WTC11 (cell line): ENCODE measurements around the gene LDAH.

Source experiments
- ATF1 ChIP-seq: sonication (generic); formaldehyde crosslinking; IDR thresholded peaks from 2 replicates; pipeline ENCODE4 v1.8.1; 2023; ENCODE audit warnings: mild to moderate bottlenecking, moderate library complexity, missing genetic modification reagents
- ATF3 ChIP-seq: sonication (generic); formaldehyde crosslinking; conservative IDR thresholded peaks from 2 replicates; pipeline ENCODE4 v1.8.1; 2022; ENCODE audit warnings: mild to moderate bottlenecking, missing genetic modification reagents
- CTCF ChIP-seq: fragments of 200-600 bp; IDR thresholded peaks from 2 replicates; pipeline ENCODE4 v1.8.0; 2022; ENCODE audit warnings: antibody characterized with exemption
- GABPB1 ChIP-seq: sonication (generic); formaldehyde crosslinking; IDR thresholded peaks from 2 replicates; pipeline ENCODE4 v1.8.1; 2023; ENCODE audit warnings: mild to moderate bottlenecking, missing genetic modification reagents
- SP1 ChIP-seq: sonication (generic); formaldehyde crosslinking; conservative IDR thresholded peaks from 2 replicates; pipeline ENCODE4 v1.8.1; 2022; ENCODE audit warnings: missing genetic modification reagents
- USF1 ChIP-seq: sonication (generic); formaldehyde crosslinking; IDR thresholded peaks from 2 replicates; pipeline ENCODE4 v1.8.0; 2022; ENCODE audit warnings: mild to moderate bottlenecking, missing genetic modification reagents
- USF2 ChIP-seq: sonication (generic); formaldehyde crosslinking; IDR thresholded peaks from 2 replicates; pipeline ENCODE4 v1.8.1; 2023; ENCODE audit warnings: mild to moderate bottlenecking, missing genetic modification reagents, moderate library complexity
- ZBTB21 ChIP-seq: sonication (generic); formaldehyde crosslinking; IDR thresholded peaks from 2 replicates; pipeline ENCODE4 v1.8.1; 2023; ENCODE audit warnings: mild to moderate bottlenecking, missing genetic modification reagents, borderline replicate concordance

GRCh38 chr2:20815216-20815615, 7.7 kb downstream of the LDAH start:
- TF ChIP-seq USF1 (CRISPR knock-in tag) (no peak), SP1 (CRISPR knock-in tag) (no peak), GABPB1 (CRISPR knock-in tag) (no peak), ZBTB21 (CRISPR knock-in tag) (no peak), CTCF (no peak), USF2 (no peak), ATF3 (CRISPR knock-in tag) (no peak), ATF1 (no peak)
